SHP77 (cell line): ENCODE data around the gene TTLL11.
"Not testable (repeated sequence)": the region's sequence is repeated elsewhere in the genome, so short reads cannot be mapped to it uniquely, and the experiment has no call there.

Source experiments
- DNase-seq, 2 experiments: peaks; one replicate each; lab custom pipeline; 2025; lab: John Stamatoyannopoulos, UW

TTLL11 gene

GRCh38 chr9:122085260-122085659 is 7.8 kb downstream of the TTLL11 start:
- no peak for DNase-seq

- DNase-seq = no peak
Measured at GRCh38 chr9:122084026-122084675, 9.0 kb downstream of the TTLL11 start.

- DNase-seq = no peak
Measured at GRCh38 chr9:122080986-122081385, 12.1 kb downstream of the TTLL11 start.

- no peak for DNase-seq
Measured at GRCh38 chr9:122078557-122078956, 14.6 kb downstream of the TTLL11 start.

GRCh38 chr9:122076773-122077172 is 16.3 kb downstream of the TTLL11 start:
- DNase-seq = no peak

GRCh38 chr9:122076117-122076516 is 17.0 kb downstream of the TTLL11 start:
- DNase-seq = no peak

- no peak for DNase-seq
Measured at GRCh38 chr9:122075135-122076030, 17.7 kb downstream of the TTLL11 start.

- DNase-seq = no peak
Measured at GRCh38 chr9:122071715-122072114, 21.4 kb downstream of the TTLL11 start.

GRCh38 chr9:122070728-122071515 is 22.2 kb downstream of the TTLL11 start:
- DNase-seq = no peak

GRCh38 chr9:122066680-122067079 is 26.4 kb downstream of the TTLL11 start:
- not testable (repeated sequence) for DNase-seq

GRCh38 chr9:122065923-122066629 is 27.0 kb downstream of the TTLL11 start:
- DNase-seq = no peak

- no peak for DNase-seq
Measured at GRCh38 chr9:122060481-122060880, 32.6 kb downstream of the TTLL11 start.

- no peak for DNase-seq
Measured at GRCh38 chr9:122059955-122060324, 33.2 kb downstream of the TTLL11 start.

GRCh38 chr9:122059214-122059954 is 33.7 kb downstream of the TTLL11 start:
- no peak for DNase-seq

GRCh38 chr9:122058709-122059108 is 34.4 kb downstream of the TTLL11 start:
- DNase-seq = no peak

GRCh38 chr9:122058051-122058450 is 35.1 kb downstream of the TTLL11 start:
- no peak for DNase-seq

- no peak for DNase-seq
Measured at GRCh38 chr9:122057211-122057610, 35.9 kb downstream of the TTLL11 start.

GRCh38 chr9:122056484-122056883 is 36.6 kb downstream of the TTLL11 start:
- no peak for DNase-seq

GRCh38 chr9:122055701-122056100 is 37.4 kb downstream of the TTLL11 start:
- no peak for DNase-seq

- DNase-seq = no peak
Measured at GRCh38 chr9:122053567-122054350, 39.3 kb downstream of the TTLL11 start.
